SU-DHL-6 (cell line): ENCODE data around the gene SCFD2.

ENCODE experiments used
- H2AFZ ChIP-seq: fragments of 200-600 bp; sonication (generic); 2 replicates; pipeline ENCODE4 v1.6.1; 2014; ENCODE audit warnings: low read depth, mild to moderate bottlenecking, moderate library complexity, mixed read lengths, antibody characterized with exemption, low read length; ENCODE audit not compliant: severe bottlenecking
- H3F3A ChIP-seq: fragments of 200-600 bp; shearing (Covaris generic); 2 replicates; pipeline ENCODE4 v1.6.0; 2016; ENCODE audit warnings: antibody characterized with exemption, mild to moderate bottlenecking; ENCODE audit not compliant: insufficient read depth
- H3K27ac ChIP-seq: fragments of 200-600 bp; sonication (generic); 2 replicates; pipeline ENCODE4 v1.5.1; 2016; ENCODE audit warnings: low read depth, mild to moderate bottlenecking, low read length, moderate library complexity, mixed read lengths
- H3K27me3 ChIP-seq: fragments of 200-600 bp; sonication (generic), shearing (Covaris generic); 2 replicates; pipeline ENCODE4 v1.6.0; 2014; ENCODE audit warnings: mild to moderate bottlenecking, low read length
- H3K36me3 ChIP-seq: fragments of 200-600 bp; sonication (generic); 2 replicates; pipeline ENCODE4 v1.6.1; 2014; ENCODE audit warnings: mild to moderate bottlenecking, low read length, mixed read lengths
- H3K4me2 ChIP-seq: fragments of 300-600, 200-600 bp; shearing (Covaris generic), sonication (generic); 2 replicates; pipeline ENCODE4 v1.6.0; 2014; ENCODE audit warnings: low read length, low read depth, mild to moderate bottlenecking; ENCODE audit not compliant: poor library complexity, severe bottlenecking
- H3K4me3 ChIP-seq: fragments of 200-600 bp; sonication (generic); 2 replicates; pipeline ENCODE4 v1.5.1; 2014; ENCODE audit warnings: antibody characterized with exemption, low read length, mild to moderate bottlenecking, mixed read lengths; ENCODE audit not compliant: insufficient read depth, poor library complexity, severe bottlenecking
- H3K79me2 ChIP-seq: fragments of 200-600 bp; sonication (generic); 2 replicates; pipeline ENCODE4 v1.6.1; 2014; ENCODE audit warnings: mild to moderate bottlenecking, low read length, moderate library complexity; ENCODE audit not compliant: insufficient read depth
- H3K9ac ChIP-seq: fragments of 200-600 bp; sonication (generic); 2 replicates; pipeline ENCODE4 v1.7.0; 2014; ENCODE audit warnings: mild to moderate bottlenecking, low read length
- H3K9me2 ChIP-seq: fragments of 200-600 bp; sonication (generic); replicated peaks from 2 replicates; pipeline ENCODE4 v1.6.1; 2014; ENCODE audit warnings: low read length; ENCODE audit not compliant: insufficient read depth
- H3K9me3 ChIP-seq: fragments of 200-600 bp; sonication (generic); 2 replicates; pipeline ENCODE4 v1.6.1; 2014; ENCODE audit warnings: low read length, mixed read lengths; ENCODE audit not compliant: insufficient read depth
- H4K20me1 ChIP-seq: fragments of 200-600 bp; sonication (generic); 2 replicates; pipeline ENCODE4 v1.6.1; 2014; ENCODE audit warnings: low read depth, mild to moderate bottlenecking, antibody characterized with exemption, low read length, moderate library complexity, mixed read lengths
- CTCF ChIP-seq: fragments of 200-600 bp; sonication (generic); IDR thresholded peaks from one replicate; pipeline ENCODE4 v1.5.1; 2017; ENCODE audit warnings: antibody characterized with exemption, mild to moderate bottlenecking, low read length, moderate library complexity; ENCODE audit not compliant: insufficient read depth, poor library complexity, severe bottlenecking
- EZH2phosphoT487 ChIP-seq: fragments of 200-600 bp; sonication (generic), shearing (Covaris generic); conservative IDR thresholded peaks from 2 replicates; pipeline ENCODE4 v1.6.1; 2018; ENCODE audit warnings: mild to moderate bottlenecking, antibody characterized with exemption, low read length, moderate library complexity, mixed read lengths

SCFD2 gene

GRCh38 chr4:53156896-53157295, 209.0 kb downstream of the SCFD2 start:
- TF ChIP-seq EZH2phosphoT487, result no peak
- no peak for TF ChIP-seq CTCF
- Histone ChIP-seq H3K36me3 (no peaks in the 10 kb centered on the region), H3K9ac (no peak overlapping the region), H2AFZ (no peak overlapping the region), H3K27me3 (no peaks in the 10 kb centered on the region), H3K9me3 (no peaks in the 10 kb centered on the region), H4K20me1 (no peaks in the 10 kb centered on the region), H3K27ac (no peak overlapping the region), H3F3A (no peaks in the 10 kb centered on the region), H3K4me3 (no peak overlapping the region), H3K9me2 (no peaks in the 10 kb centered on the region), H3K4me2 (no peak overlapping the region), H3K79me2 (no peaks in the 10 kb centered on the region)

- Histone ChIP-seq H2AFZ (no peak overlapping the region), H3K27ac (no peak overlapping the region), H4K20me1 (no peaks in the 10 kb centered on the region), H3K27me3 (no peaks in the 10 kb centered on the region), H3K9ac (no peak overlapping the region), H3K4me3 (no peak overlapping the region), H3K4me2 (no peak overlapping the region), H3K79me2 (no peaks in the 10 kb centered on the region), H3K36me3 (no peaks in the 10 kb centered on the region), H3K9me2 (no peaks in the 10 kb centered on the region), H3F3A (no peaks in the 10 kb centered on the region), H3K9me3 (no peaks in the 10 kb centered on the region)
- no peak for TF ChIP-seq EZH2phosphoT487
- TF ChIP-seq CTCF, result no peak
Observed at GRCh38 chr4:53152467-53152866, 213.4 kb downstream of the SCFD2 start.

- no peaks in the 10 kb centered on the region for H3K27me3 ChIP-seq
- no peaks in the 10 kb centered on the region for H3K36me3 ChIP-seq
- H3K9me2 ChIP-seq, result no peaks in the 10 kb centered on the region
- no peak overlapping the region for H3K4me3 ChIP-seq
- H3F3A ChIP-seq, result no peaks in the 10 kb centered on the region
- H2AFZ ChIP-seq, result no peak overlapping the region
- no peak overlapping the region for H3K27ac ChIP-seq
- no peak overlapping the region for H3K9ac ChIP-seq
- TF ChIP-seq CTCF, result no peak
- TF ChIP-seq EZH2phosphoT487, result no peak
- H3K4me2 ChIP-seq, result no peak overlapping the region
- no peaks in the 10 kb centered on the region for H4K20me1 ChIP-seq
- no peaks in the 10 kb centered on the region for H3K79me2 ChIP-seq
- no peaks in the 10 kb centered on the region for H3K9me3 ChIP-seq
Observed at GRCh38 chr4:53151489-53151788, 214.4 kb downstream of the SCFD2 start.
